GM04503 (cell line): ENCODE data around the gene BCL2L2.
"Not testable (repeated sequence)": the region's sequence is repeated elsewhere in the genome, so short reads cannot be mapped to it uniquely, and the experiment has no call there.

Experiments used
- DNase-seq: peaks from one replicate; pipeline ENCODE4 v3.0.0-alpha.2; 2012; ENCODE audit warnings: low read depth

The BCL2L2 gene

DNA sequence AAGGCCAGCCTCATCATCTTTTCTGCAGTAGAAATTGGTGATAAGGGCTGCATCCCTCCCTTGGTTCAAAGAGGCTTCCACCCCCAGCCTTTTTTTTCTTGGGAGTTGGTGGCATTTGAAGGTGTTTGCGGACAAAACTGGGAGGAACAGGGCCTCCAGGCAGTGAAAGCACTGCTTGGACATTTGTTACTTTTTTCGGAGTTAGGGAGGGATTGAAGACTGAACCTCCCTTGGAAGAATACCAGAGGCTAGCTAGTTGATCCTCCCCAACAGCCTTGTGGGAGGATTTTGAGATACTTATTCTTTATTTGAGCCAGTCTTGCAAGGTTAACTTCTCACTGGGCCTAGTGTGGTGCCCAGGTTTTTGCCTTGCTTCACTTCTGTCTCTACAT is 17.8 kb downstream of the BCL2L2 start:
- no peak for DNase-seq

DNA sequence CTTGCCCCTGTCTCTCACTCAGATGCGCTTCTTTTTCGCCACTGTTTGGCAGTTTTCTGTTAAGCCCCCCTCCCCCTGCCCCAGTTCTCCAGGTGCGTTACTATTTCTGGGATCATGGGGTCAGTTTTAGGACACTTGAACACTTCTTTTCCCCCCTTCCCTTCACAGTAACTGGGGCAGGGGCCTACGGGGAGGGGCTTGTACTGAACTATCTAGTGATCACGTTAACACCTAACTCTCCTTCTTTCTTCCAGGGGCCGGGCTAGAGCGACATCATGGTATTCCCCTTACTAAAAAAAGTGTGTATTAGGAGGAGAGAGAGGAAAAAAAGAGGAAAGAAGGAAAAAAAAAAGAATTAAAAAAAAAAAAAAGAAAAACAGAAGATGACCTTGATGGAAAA is 18.4 kb downstream of the BCL2L2 start:
- no peak for DNase-seq

DNA sequence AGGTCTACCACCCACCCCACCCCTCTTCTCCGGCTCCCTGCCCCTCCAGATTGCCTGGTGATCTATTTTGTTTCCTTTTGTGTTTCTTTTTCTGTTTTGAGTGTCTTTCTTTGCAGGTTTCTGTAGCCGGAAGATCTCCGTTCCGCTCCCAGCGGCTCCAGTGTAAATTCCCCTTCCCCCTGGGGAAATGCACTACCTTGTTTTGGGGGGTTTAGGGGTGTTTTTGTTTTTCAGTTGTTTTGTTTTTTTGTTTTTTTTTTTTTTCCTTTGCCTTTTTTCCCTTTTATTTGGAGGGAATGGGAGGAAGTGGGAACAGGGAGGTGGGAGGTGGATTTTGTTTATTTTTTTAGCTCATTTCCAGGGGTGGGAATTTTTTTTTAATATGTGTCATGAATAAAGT is 19.1 kb downstream of the BCL2L2 start:
- not testable (repeated sequence) for DNase-seq

DNA sequence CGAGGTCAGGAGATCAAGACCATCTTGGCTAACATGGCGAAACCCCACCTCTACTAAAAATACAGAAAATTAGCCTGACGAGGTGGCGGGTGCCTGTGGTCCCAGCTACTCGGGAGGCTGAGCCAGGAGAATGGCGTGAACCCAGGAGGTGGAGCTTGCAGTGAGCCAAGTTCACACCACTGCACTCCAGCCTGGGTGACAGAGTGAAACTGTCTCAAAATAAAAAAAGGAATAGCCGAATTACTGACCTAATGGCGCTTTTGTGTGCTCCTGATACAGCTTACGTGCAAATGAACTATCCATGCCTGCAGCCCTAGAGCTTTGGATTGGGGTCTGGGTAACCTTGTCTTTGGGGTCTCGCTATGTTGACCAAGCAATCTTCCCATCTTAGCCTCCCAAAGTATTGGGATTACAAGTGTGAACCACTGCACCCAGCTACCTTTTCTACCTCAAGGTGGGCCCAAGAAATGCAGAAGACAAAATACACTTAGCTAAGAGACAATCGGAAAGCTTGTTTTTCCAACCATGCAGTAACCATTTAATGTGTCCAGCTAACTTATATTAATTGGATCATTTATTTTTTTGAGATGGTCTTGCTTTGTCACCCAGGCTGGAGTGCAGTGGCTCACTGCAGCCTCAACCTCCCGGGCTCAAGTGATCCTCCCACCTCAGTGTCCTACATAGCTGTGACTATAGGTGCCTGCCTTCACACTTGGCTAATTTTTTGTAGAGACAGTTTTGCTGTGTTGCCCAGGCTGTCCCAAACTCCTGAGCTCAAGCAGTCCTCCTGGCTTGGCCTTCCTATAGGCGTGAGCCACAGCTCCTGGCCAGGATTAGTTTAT is 20.1 kb downstream of the BCL2L2 start:
- DNase-seq: no peak

DNA sequence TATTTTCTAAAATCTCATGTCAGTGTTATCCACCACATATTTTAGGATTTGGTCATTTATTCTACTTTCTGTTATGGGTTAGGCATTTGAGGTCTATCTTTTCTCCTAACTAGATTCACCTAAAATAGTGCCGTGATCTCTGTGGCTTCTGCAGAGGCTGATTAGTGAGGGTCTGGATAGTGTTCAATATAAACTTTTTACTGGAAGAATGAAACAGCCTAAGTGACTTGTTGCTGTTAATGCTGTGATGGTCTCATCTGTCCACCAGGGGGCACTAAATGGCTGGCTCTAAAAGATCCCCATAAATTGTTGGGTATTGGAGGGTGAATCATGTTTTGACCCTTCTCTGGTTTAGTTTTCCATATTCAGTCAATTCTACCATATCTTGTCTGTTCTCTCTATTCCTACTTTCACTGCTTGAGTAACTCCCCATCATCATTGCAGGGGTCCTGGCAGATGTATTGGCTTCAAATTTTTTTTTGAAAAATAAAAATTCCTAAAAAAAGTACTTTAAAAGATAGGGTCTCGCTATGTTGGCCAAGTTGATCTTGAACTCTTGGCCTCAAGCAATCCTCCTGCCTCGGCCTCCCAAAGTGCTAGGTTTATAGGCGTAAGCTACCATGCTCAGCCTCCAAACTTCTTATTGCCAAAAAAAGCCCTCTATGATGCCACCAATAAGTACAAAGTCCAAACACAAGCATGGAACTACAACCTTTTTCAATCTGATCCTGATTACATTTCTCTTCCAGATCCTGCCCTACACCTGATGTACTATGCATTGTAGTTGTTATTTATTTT is 21.5 kb downstream of the BCL2L2 start:
- no peak for DNase-seq

DNA sequence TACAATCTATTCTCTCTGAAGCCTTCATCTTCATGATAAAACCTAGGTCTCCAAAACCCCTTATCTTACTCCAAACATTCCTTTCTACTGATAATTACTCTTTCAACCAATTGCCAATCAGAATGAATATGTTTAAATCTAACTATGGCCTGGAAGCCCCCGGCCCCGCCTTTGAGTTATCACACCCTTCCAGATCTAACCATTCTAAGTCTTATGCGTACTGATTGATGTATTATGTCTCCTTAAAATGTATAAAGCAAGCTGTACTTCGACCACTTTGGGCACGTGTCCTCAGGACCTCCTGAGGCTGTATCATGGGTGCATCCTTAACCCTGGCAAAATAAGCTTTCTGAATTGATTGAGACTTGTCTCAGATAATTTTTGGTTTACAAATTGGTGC is 29.0 kb downstream of the BCL2L2 start:
- DNase-seq: no peak

DNA sequence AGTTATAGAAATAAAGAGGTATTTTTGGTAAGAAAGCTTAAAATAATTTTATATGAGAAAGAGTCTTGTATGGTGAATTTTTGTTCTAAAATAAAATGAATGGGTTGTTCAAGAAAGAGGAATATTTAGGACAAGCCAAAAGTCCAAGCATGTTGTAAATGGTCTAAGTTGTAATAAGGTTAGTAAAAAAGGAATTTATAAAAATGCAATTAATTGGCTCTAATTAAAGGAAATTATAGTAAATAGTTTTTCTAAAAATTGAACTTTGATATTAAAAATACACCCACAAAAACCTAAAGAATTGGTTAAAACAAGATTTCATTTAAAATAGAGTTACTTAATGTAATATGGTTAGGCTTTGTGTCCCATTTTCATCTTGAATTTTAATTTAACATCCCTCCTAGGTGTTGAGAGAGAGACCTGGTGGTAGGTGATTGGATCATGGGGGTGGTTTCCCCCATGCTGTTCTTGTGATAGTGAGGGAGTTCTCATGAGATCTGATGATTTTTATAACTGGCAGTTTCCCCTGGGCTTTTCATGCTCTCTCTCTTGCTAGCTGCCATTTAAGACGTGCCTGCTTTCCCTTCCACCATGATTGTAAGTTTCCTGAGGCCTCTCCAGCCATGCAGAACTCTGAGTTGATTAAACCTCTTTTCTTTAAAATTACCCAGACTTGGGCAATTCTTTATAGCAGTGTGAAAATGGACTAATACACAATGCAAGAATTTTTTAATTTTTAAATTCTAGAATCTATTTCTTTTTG is 33.1 kb downstream of the BCL2L2 start:
- no peak for DNase-seq

DNA sequence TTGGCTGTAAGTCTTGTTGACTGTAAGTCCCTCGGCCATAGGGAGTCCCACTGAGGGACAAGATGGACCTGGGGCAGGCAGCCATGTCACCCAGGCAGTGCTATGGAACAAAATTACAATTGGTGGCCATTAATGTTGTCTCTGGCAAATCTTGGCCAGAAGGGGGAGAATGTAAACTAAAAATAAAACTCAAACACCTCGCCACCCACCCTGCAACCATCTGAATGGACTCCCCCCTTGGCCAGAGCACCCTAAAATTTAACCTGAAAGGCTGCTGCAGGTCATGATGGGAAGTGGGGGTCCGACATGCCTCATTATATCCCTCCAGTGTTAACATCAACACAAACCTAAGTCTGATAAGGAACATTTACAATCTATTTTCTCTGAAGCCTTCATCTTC is 37.8 kb downstream of the BCL2L2 start:
- no peak for DNase-seq

DNA sequence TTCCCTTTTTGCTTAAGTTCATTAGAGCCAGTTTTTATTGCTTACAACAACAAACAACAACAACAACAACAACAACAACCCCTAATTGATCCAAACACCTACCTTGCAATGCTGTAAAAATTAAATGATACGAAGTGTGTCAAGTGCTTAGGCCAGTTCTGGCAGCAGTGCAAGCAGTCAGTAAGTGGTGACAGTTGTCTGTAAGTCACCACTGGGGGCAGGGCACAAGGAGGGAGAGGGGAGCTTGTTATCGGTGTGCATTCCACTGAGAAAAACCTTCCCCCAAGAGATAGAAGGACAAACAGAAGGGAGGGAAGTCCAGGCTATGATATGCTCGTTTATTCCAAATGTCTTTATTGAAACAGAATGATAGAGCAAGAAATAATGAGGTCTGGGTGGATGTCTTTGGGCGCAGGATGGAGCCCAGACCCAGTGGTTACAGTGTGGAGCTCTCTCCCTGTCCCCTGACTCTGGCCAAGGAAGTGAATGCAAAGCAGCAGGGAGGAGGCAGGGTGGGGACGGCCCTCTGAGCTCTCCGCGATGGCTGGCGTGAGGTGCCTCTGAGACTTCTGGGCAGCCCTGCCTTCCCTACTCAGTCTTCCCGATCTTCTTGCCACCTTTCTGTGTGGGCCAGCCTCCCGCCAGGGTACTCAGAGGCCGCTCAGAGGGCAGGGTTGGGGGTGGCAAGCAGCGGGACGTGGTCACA is 39.5 kb downstream of the BCL2L2 start:
- no peak for DNase-seq

DNA sequence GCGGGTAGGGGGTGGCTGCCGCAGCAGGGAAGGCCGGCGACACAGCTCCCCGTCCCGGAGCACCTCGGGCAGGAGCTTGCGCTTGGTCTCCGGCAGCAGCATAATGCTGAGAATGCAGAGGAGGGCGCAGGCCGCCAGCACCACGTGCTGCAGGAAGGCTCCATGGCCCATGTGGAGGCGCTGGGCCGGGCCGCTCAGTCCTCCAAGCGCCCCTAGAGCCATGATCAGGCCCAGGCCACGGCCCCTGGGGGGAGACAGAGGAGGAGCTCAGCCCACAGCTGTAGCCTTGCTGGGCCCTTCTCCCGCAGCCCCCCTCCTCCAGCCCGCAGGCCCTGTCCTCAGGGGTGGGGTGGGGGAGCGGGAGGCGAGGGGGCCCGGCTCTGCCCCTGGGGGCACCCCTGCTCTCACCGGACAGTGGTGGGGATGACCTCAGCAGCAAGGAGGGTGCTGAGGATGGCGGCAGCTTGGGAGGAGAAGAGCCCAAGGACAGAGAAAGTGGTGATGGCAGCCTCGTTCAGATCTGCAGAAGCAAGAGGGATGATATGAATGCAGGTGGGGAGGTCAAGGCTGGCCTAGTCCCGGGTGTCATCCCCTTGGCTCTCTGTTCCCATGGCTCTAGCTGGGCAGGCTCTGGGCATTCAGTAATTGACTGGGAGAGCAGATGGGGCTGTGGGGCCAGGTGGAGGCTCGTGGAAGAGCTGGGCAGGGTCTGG is 40.2 kb downstream of the BCL2L2 start:
- DNase-seq: no peak

DNA sequence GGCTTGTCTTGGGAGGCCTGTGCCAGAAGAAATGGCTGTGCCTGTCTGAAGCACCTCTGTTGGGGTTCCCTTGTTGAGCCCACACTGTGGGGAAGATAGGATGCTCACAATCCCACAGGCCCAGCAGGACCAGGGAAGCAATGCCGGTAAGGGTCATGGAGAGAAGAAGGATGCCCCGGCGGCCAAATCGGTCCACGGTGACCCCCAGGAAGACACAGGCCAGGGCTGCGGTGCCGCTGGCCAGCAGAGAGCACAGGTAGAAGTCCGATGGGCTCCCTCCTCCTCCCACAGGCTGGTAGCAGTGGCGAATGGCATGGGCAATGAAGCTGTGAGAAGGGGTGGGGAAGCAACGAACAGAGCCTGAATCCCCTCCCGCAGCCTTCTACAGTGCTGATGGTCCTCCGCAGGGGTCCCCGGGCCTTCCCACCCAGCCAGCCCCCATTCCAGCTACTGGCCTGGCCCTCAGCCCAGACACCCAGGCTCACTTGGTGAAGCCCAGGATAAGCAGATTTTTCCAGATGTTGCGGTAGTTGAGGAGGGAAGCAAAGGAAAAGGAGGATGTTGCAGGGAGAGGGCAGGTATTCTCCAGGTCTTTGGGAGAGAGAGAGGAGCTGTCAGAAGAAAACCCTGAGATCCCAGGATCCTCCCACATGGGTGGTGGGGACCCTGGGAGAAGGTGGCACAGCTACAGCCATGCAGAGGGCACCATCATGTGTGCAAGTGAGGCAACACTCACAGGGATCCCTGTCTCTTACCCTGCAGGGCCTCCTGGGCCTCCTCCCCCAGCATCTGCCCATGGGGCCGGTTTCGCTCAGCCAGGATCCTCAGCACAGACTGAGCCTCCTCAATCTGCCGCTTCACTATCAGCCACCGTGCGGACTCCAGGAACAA is 41.0 kb downstream of the BCL2L2 start:
- DNase-seq: no peak

DNA sequence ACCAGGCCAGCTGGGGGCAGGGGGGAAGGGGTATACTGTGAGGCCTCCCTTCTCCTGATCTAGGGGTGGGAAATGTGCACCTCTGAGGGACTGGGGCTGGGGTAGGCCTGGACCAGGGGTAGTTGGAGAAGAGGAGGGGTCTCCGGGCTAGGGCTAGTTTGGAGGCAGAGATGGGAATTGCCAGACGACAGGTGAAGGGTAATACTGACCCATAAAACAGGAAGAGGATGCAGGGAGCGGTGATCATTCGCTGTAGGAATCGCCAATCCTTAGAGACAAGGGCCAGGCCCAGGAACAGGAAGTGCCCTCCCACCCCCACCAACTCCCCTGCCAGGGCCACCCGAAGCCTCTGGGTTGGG is 41.6 kb downstream of the BCL2L2 start:
- DNase-seq: no peak

DNA sequence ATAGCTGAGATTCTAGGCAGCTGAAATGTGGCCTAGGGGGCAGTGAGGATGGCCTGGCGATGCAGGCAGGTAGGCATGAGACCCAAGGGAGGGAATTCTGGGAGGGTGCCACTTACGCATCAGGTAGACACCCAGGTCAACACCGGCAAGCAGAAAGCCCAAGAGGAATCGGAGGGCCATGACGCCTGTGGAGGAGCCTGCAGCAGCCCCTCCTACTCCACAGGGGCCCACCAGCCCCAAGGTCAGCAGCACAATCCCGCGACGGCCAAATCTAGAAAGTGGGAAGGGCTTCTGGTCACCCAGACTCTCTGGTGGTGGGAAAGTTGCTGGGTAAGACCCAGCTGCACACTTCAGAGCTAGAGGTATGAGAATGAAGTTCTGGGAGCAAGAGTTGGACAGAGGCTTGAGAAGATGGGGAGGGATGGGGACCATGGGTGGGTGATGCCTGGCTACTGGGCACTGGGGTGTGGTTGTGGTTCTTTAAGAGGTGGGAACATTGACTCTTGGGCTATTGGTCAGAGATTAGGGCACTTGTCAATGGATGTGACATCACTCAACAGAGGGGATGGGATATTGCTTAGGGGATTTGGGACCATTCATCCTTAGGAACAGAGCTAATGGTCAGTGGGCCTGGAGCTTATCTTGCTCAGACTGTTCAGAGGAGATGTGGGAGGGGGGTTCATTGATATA is 42.7 kb downstream of the BCL2L2 start:
- no peak for DNase-seq

DNA sequence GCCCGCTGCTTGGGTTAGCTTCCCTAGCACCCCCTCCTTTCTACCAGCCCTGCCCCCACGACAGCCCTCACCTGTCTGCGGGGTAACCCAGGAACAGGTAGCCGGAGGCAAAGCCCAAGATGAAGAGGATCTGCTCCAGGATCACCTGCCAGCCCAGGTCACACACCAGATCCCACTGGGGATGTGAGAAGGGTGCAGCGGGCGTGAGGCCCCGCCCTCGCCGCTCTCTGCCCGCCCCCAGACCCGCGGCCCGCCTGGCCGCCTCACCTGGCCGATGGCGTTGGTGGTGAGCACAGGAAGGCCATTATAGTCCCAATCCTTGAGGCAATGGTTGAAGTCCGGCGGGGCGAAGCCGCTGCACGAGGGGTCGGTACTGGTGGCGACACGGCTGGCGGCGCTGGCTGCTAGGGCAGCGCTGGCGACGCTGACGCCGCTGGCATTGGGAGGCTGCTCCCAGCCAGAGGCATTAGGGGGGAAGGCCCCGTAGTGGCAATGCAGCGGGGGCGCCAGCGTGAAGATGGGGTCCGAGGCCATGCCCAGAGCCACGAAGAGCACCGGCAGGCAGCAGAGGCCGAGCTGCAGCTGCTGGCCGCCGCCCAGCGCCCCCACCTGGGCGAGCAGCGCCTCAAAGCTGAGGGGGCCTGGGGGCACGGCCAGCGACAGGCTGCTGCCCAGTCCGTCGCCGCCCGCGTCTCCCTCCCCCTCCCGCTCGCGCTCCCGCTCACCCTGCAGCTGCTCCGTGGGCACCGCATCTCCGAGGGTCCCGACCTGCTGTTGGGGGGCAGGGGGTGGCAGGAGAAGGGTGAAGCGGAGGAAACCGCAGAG is 45.3 kb downstream of the BCL2L2 start:
- no peak for DNase-seq

DNA sequence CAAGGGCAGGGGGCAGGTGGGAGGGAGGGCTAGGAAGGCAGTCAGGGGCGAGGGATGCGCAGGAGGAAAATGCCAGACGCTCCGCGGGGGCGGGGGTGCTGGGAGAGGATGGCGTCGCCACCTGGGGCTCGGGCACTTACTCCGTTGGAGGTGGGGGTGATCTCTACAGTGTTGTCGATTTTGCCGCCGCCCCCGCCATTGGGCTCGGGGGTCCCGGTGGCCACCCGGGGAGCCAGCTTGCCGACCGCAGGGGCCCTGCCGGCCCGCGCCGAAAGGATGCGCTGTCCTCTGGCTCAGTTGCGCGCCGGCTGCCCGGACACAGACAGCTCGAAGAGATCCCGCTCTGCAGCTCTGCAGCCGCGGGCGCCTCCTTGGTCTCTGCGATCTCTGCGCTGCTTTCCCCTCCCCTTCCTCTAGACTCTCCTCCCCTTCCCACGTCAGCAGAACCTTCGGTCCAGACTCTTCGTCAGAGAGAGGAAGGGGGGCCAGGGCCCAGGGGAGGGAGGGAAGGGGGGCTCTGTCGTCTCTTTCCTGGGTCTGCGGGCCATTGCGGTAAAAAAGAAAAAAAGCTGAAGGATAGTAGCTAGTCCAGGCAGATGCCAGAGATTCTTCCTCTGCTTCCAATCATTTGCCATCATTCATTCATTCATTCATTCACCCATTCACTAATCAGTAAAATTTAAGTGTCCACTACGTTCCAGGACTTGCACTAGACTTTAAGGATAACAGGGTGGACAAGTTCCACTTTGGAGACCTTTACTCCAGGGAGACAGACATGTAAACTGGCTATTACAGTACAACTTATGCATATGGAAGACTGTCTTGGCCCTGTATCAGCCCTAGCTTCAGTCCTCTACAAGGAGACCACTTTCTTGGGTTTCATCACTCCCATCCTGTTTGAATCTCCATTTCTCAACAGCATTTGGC is 46.1 kb downstream of the BCL2L2 start, which contains the start of gene SLC22A17:
Gene SLC22A17, minus strand, starts transcription at position 382 of the 927 bp plus-strand sequence.
- peak; percentile 46 for DNase-seq

DNA sequence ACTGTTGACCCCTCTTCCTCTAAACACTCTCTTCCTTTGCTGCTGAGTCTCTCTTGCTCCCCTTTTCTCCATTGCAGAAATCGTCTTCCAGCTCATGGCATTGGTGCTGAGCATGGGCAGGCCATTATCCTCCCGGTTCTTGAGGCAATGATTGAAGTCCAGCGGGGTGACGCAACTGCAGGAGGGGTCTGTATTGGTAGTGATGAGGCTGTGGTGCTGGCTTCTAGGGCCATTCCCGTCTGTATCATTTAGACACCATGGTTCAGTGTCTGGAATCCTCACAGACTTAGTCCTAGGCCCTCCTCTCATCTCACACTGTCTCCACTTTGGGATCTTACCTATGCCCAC is 46.8 kb downstream of the BCL2L2 start:
- DNase-seq: no peak

DNA sequence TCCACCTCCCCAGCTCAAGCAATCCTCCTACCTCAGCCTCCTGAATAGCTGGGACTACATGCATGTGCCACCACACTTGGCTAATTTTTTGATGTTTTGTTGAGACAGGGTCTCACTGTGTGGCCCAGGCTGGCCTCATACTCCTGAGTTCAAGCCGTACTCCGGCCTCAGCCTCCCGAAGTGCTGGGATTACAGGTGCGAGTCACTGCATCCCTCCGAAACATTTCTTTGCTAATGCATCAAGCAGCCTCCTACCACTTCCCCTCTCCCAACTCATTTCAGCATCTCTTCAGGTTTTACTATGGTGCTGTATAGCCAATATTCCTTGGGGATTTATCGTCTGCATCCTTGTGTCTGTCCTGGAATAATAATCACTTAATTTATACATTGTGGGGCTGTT is 48.4 kb downstream of the BCL2L2 start:
- DNase-seq: no peak
